ENCODE data around the gene TARBP1.

GRCh38 chr1:234435620-234436019, 43.4 kb downstream of the TARBP1 start:
- TF ChIP-seq CTCF (conservative IDR thresholded peaks at IDR 0.05; ENCODE audit: low read depth, low read length) (no peak), SMC3 (IDR thresholded peaks at IDR 0.05; ENCODE audit: low read depth, low read length) (no peak), RFX5 (IDR thresholded peaks at IDR 0.05; ENCODE audit: low read depth, low read length) (no peak)

All from IMR-90 (cell line).